ENCODE results near the gene RRP1B.

RRP1B gene

DNA sequence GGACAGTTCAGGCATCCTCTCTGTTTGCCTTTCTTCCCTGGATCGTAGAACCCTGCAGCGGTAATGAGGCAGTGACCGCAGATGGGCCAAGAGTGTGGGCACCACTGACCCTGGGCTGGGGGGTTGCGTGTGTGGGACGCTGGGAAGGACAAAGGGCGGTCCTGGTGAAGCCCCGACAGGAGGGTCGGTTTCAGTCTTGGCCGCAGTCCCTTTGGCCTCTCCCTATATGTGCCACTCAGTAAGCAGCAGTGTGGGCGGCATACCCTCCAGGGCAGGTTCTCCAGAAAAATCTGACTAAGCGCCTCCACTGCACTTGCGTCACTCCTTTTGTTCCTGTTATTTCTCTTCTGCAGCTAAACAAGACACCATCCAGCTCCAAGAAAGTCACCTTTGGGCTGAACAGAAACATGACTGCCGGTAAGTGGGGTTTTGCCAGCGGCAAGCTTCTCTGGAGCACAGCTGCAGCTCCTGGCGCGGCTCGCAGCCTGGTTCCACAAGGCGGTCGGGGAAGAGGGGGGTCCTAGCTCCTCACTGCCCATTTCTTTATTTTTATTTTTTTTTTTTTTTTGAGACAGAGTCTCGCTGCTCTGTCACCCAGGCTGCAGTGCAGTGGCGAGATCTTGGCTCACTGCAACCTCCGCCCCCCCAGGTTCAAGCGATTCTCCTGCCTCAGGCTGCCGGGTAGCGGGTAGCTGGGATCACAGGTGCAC is 31.9 kb downstream of the RRP1B start:
- no peak overlapping the region for H3K4me3 ChIP-seq (replicated peaks in 1 of 2; ENCODE audit: low read depth in 2 of 2, low read length in 2 of 2)
- TF ChIP-seq, protein P1, sequence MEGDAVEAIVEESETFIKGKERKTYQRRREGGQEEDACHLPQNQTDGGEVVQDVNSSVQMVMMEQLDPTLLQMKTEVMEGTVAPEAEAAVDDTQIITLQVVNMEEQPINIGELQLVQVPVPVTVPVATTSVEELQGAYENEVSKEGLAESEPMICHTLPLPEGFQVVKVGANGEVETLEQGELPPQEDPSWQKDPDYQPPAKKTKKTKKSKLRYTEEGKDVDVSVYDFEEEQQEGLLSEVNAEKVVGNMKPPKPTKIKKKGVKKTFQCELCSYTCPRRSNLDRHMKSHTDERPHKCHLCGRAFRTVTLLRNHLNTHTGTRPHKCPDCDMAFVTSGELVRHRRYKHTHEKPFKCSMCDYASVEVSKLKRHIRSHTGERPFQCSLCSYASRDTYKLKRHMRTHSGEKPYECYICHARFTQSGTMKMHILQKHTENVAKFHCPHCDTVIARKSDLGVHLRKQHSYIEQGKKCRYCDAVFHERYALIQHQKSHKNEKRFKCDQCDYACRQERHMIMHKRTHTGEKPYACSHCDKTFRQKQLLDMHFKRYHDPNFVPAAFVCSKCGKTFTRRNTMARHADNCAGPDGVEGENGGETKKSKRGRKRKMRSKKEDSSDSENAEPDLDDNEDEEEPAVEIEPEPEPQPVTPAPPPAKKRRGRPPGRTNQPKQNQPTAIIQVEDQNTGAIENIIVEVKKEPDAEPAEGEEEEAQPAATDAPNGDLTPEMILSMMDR (IDR thresholded peaks at IDR 0.05; ENCODE audit: low read depth, low read length): no peak
- no peak for DNase-seq (ENCODE audit: low read depth in 2 of 2)

DNA sequence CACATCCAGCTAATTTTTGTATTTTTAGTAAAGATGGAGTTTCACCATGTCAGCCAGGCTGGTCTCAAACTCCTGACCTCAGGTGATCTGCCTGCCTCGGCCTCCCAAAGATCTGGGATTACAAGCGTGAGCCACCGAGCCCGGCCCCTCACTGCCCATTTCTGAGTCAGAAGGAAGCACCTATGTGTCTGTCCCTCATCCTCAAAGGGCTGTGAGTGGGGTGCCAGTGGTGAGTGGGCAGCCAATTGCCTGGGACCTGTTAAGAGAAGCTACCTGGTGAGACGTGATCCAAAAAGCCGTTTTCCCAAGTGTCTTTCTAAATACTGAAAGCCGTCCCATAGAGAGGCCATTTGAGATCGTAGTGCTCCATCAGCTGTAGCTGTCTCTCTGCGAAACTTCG is 32.4 kb downstream of the RRP1B start:
- TF ChIP-seq, protein P1 (IDR thresholded peaks at IDR 0.05; ENCODE audit: low read depth, low read length): no peak
- H3K4me3 ChIP-seq (replicated peaks in 1 of 2; ENCODE audit: low read depth in 2 of 2, low read length in 2 of 2): no peak overlapping the region
- DNase-seq (ENCODE audit: low read depth in 2 of 2): no peak

DNA sequence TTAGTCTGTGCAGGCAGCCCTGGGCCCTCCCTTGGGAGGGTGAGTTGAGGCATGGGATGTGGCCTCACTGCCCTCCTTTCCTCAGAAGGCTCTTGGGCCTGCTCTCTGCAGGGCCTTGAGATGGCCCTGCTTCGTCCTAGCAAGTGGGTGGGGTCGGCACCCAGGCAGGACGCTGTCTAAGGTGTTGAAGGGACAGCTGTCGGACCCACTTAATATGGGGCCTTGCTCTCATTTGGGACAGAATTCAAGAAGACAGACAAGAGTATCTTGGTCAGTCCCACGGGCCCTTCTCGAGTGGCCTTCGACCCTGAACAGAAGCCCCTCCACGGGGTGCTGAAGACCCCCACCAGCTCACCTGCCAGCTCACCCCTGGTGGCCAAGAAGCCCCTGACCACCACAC is 33.6 kb downstream of the RRP1B start:
- no peak overlapping the region for H3K4me3 ChIP-seq (replicated peaks in 1 of 2; ENCODE audit: low read depth in 2 of 2, low read length in 2 of 2)
- DNase-seq (ENCODE audit: low read depth in 2 of 2): no peak
- TF ChIP-seq, protein P1 (IDR thresholded peaks at IDR 0.05; ENCODE audit: low read depth, low read length): no peak

DNA sequence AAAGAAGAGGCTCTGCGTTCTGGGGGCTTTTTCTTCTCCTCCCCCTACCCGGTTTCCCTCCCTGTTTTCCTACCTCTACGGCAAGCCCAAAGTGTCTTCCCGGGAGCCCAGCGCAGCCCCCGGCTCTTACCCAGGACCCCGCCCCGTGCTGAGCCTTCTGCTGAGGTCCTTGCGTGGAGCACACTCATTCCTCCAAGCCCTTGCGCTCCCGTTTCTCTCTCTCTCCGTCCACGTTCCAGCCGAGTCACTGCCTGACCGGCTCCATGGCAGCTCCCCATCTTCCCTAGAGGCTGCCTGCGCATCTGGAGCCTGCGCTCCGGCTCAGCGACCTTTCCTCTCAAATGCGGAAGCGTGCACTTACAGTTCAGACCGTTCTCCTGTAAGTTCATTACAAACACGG is 34.6 kb downstream of the RRP1B start:
- no peak for DNase-seq (ENCODE audit: low read depth in 2 of 2)
- no peak overlapping the region for H3K4me3 ChIP-seq (replicated peaks in 1 of 2; ENCODE audit: low read depth in 2 of 2, low read length in 2 of 2)
- TF ChIP-seq, protein P1 (IDR thresholded peaks at IDR 0.05; ENCODE audit: low read depth, low read length): no peak

DNA sequence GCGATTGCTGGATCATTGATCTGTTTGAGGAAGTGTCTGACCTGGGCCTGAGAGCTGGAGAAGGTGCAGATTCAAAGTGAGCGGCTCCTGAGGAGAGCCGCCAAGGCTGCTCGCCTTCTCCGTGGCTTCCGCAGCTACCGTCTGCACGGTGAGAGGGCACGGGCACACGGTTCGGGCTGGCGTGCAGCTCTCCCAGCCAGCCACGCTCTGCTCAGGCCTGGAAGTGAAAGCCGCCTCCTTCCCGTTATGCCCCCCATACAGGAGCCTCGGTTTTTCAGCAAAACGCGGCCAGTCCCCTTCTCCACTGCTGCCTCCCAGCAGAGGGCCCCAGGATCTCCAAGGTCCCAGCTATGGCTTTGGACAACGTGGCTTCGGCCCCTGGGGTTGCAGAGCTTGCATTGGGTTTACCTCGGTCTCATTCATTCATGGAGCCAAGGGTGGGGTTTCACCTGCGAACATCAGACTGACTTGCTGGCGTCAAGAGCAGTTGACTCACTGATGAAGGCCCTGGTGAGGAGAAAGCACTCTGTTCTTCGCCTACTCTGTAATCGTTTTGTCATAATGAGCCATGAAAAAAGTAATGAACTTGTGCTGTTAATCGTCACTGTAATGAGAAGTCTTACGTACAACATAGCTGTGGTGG is 35.2 kb downstream of the RRP1B start:
- no peak overlapping the region for H3K4me3 ChIP-seq (replicated peaks in 1 of 2; ENCODE audit: low read depth in 2 of 2, low read length in 2 of 2)
- TF ChIP-seq, protein P1 (IDR thresholded peaks at IDR 0.05; ENCODE audit: low read depth, low read length): no peak
- DNase-seq (ENCODE audit: low read depth in 2 of 2): no peak

DNA sequence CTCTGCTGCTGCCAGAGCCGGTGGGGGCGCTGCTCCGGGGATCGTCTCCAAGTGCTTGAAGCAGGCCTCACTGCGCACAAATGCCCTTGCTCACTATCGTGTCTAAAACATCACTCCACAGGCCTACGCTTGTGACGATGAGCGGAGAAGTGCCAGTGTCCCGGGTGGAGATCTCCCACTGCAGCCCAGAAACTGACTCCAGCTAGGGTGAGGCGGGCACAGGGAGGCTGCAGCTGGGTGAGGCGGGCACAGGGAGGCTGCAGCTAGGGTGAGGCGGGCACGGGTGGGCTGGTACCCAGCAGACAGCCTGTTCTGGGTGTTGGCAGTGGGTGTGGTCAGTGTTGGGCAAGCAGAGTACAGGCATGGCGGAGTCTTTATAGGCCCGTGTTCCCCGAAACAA is 36.9 kb downstream of the RRP1B start:
- no peak for DNase-seq (ENCODE audit: low read depth in 2 of 2)
- TF ChIP-seq, protein P1 (IDR thresholded peaks at IDR 0.05; ENCODE audit: low read depth, low read length): no peak

More for the DNA sequence above, 36.9 kb downstream of the RRP1B start:
- H3K4me3 ChIP-seq (replicated peaks in 1 of 2; ENCODE audit: low read depth in 2 of 2, low read length in 2 of 2): no peak overlapping the region
